Upper lobe of right lung (tissue), 1 donor: ENCODE data around the gene MYL3. TPM values are rescaled to one million over a fixed set of nuclear protein-coding genes. Genes with fewer than 3 reads are reported as not detected.
"Not testable (repeated sequence)": the region's sequence is repeated elsewhere in the genome, so short reads cannot be mapped to it uniquely, and the experiment has no call there.

Source experiments
- ATAC-seq: fragments of 200-7000 bp; cut with Tn5 transposase; one replicate; pipeline ENCODE4 v1.9.1; 2020; ENCODE audit warnings: mild to moderate bottlenecking, moderate library complexity
- DNase-seq: peaks from one replicate; pipeline ENCODE4 v3.0.0-alpha.2; 2020
- H3K27ac ChIP-seq: fragments of 200-600 bp; one replicate; pipeline ENCODE4 v1.8.0; 2022
- H3K27me3 ChIP-seq: fragments of 200-600 bp; one replicate; pipeline ENCODE4 v1.8.0; 2022; ENCODE audit warnings: mild to moderate bottlenecking
- H3K36me3 ChIP-seq: fragments of 200-600 bp; one replicate; pipeline ENCODE4 v1.8.0; 2022
- H3K4me1 ChIP-seq: fragments of 200-600 bp; one replicate; pipeline ENCODE4 v1.8.0; 2022
- H3K4me3 ChIP-seq: fragments of 200-600 bp; one replicate; pipeline ENCODE4 v1.8.0; 2022; ENCODE audit warnings: mild to moderate bottlenecking
- H3K9me3 ChIP-seq: fragments of 200-600 bp; one replicate; pipeline ENCODE4 v1.8.0; 2022
- CTCF ChIP-seq: fragments of 200-600 bp; IDR thresholded peaks from one replicate; pipeline ENCODE4 v1.8.0; 2022; ENCODE audit warnings: antibody characterized with exemption
- intact Hi-C: fragments of 100-400 bp; cut with DNase I; formaldehyde crosslinking; loops from one replicate; pipeline ENCODE4 v1.11.0; 2022
- total RNA-seq: library from RNA; stranded (reverse); fragmentation: NEBNext Ultra II Directional; extraction: Animal tissue kit (Norgen Biotek cat#: 25700); gene quantifications from one replicate; pipeline ENCODE4 v1.2.1, GENCODE V29; 2021
- donor health status: DM: no; HTN: yes; CAD: no; lungs with severe emphysema.

Gene MYL3
- total RNA-seq, 1 donor from 2014 or later, result 3.8 TPM

GRCh38 chr3:46824211-46824970 lies 38.9 kb downstream of the MYL3 start:
- DNase-seq (no peak), ATAC-seq (no peak)
- no peak for TF ChIP-seq CTCF
- Histone ChIP-seq H3K36me3 (no peaks in the 10 kb centered on the region), H3K4me3 (no peak overlapping the region), H3K27ac (no peak overlapping the region), H3K27me3 (no peaks in the 10 kb centered on the region), H3K4me1 (no peaks in the 10 kb centered on the region), H3K9me3 (no peaks in the 10 kb centered on the region)
- intact Hi-C loops, result no loop called here

GRCh38 chr3:46823314-46823713 lies 39.9 kb downstream of the MYL3 start:
- H3K27me3 ChIP-seq, H3K27ac ChIP-seq, H3K9me3 ChIP-seq, H3K36me3 ChIP-seq, H3K4me3 ChIP-seq, intact Hi-C loops, DNase-seq, ATAC-seq, H3K4me1 ChIP-seq: not testable (repeated sequence)

- no peak for TF ChIP-seq CTCF
- H3K27me3 ChIP-seq, result no peaks in the 10 kb centered on the region
- intact Hi-C loops, result no loop called here
- no peaks in the 10 kb centered on the region for H3K4me1 ChIP-seq
- no peaks in the 10 kb centered on the region for H3K9me3 ChIP-seq
- H3K36me3 ChIP-seq, result no peaks in the 10 kb centered on the region
- H3K27ac ChIP-seq, result no peak overlapping the region
- no peak overlapping the region for H3K4me3 ChIP-seq
- no peak for ATAC-seq
- no peak for DNase-seq
Observed at GRCh38 chr3:46821553-46821952, 41.7 kb downstream of the MYL3 start.

- no peak for DNase-seq
- intact Hi-C loops, result no loop called here
- ATAC-seq, result no peak
- H3K27ac ChIP-seq, result no peak overlapping the region
- H3K4me1 ChIP-seq, result no peaks in the 10 kb centered on the region
- no peaks in the 10 kb centered on the region for H3K27me3 ChIP-seq
- no peak overlapping the region for H3K4me3 ChIP-seq
- no peak for TF ChIP-seq CTCF
- H3K9me3 ChIP-seq, result no peaks in the 10 kb centered on the region
- no peaks in the 10 kb centered on the region for H3K36me3 ChIP-seq
Observed at GRCh38 chr3:46820852-46821251, 42.4 kb downstream of the MYL3 start.

- Histone ChIP-seq H3K4me1 (no peaks in the 10 kb centered on the region), H3K36me3 (no peaks in the 10 kb centered on the region), H3K27me3 (no peaks in the 10 kb centered on the region), H3K27ac (no peak overlapping the region), H3K9me3 (no peaks in the 10 kb centered on the region), H3K4me3 (peak overlapping the region; percentile 44)
- DNase-seq, result peak; percentile 87
- peak; percentile 97 for ATAC-seq
- intact Hi-C loops, result no loop called here
- no peak for TF ChIP-seq CTCF
Observed at GRCh38 chr3:46812237-46812791, 50.9 kb downstream of the MYL3 start.

- Histone ChIP-seq H3K27ac (no peak overlapping the region), H3K9me3 (no peaks in the 10 kb centered on the region), H3K4me3 (peak overlapping the region; percentile 44), H3K36me3 (no peaks in the 10 kb centered on the region), H3K4me1 (no peaks in the 10 kb centered on the region), H3K27me3 (no peaks in the 10 kb centered on the region)
- ATAC-seq (peak; percentile 67), DNase-seq (peak; percentile 66)
- intact Hi-C loops, result no loop called here
- no peak for TF ChIP-seq CTCF
Observed at GRCh38 chr3:46811615-46812236, 51.5 kb downstream of the MYL3 start.

GRCh38 chr3:46808766-46809165 lies 54.5 kb downstream of the MYL3 start:
- intact Hi-C loops, ATAC-seq, H3K4me1 ChIP-seq, H3K4me3 ChIP-seq, H3K36me3 ChIP-seq, H3K9me3 ChIP-seq, H3K27ac ChIP-seq, DNase-seq, H3K27me3 ChIP-seq: not testable (repeated sequence)
